ENCODE measurements around the gene CPA5. TPM values are rescaled to one million over a fixed set of nuclear protein-coding genes. Genes with fewer than 3 reads are reported as not detected.

The CPA5 gene
- total RNA-seq, 1 experiment from 2014 or later, result not detected

- no peaks in the 10 kb centered on the region for H3K4me1 Mint-ChIP-seq (ENCODE audit: low read depth, unreplicated experiment)
- DNase-seq, result no peak
- TF ChIP-seq CTCF (IDR thresholded peaks at IDR 0.05; ENCODE audit: unreplicated experiment), result no peak
- H3K4me3 Mint-ChIP-seq (ENCODE audit: low read depth, unreplicated experiment), result no peak overlapping the region
- CTCF ChIA-PET, result no interaction called here
- H3K27me3 Mint-ChIP-seq (ENCODE audit: unreplicated experiment), result no peaks in the 10 kb centered on the region
- no peaks in the 10 kb centered on the region for H3K9me3 Mint-ChIP-seq (ENCODE audit: low read depth, unreplicated experiment)
- no peaks in the 10 kb centered on the region for H3K36me3 Mint-ChIP-seq (ENCODE audit: insufficient read depth, unreplicated experiment)
- BruUV-seq (replicated peaks), result no TSS peak
- no peak overlapping the region for H3K27ac Mint-ChIP-seq (ENCODE audit: unreplicated experiment)
- intact Hi-C loops (cut with micrococcal nuclease; ENCODE audit: unreplicated experiment), result no loop called here
Measured at GRCh38 chr7:130334274-130334673, 10.3 kb upstream of the CPA5 start.

GRCh38 chr7:130337410-130337971, 7.1 kb upstream of the CPA5 start:
- no peak for DNase-seq
- H3K27ac Mint-ChIP-seq (ENCODE audit: unreplicated experiment), result no peak overlapping the region
- H3K4me1 Mint-ChIP-seq (ENCODE audit: low read depth, unreplicated experiment), result no peaks in the 10 kb centered on the region
- no peaks in the 10 kb centered on the region for H3K27me3 Mint-ChIP-seq (ENCODE audit: unreplicated experiment)
- intact Hi-C loops (cut with micrococcal nuclease; ENCODE audit: unreplicated experiment), result no loop called here
- H3K36me3 Mint-ChIP-seq (ENCODE audit: insufficient read depth, unreplicated experiment), result no peaks in the 10 kb centered on the region
- CTCF ChIA-PET, result no interaction called here
- no peaks in the 10 kb centered on the region for H3K9me3 Mint-ChIP-seq (ENCODE audit: low read depth, unreplicated experiment)
- no peak overlapping the region for H3K4me3 Mint-ChIP-seq (ENCODE audit: low read depth, unreplicated experiment)
- no peak for TF ChIP-seq CTCF (IDR thresholded peaks at IDR 0.05; ENCODE audit: unreplicated experiment)
- BruUV-seq (replicated peaks), result no TSS peak

- Mint-ChIP-seq H3K36me3 (ENCODE audit: insufficient read depth, unreplicated experiment) (no peaks in the 10 kb centered on the region), H3K27ac (ENCODE audit: unreplicated experiment) (no peak overlapping the region), H3K4me1 (ENCODE audit: low read depth, unreplicated experiment) (no peaks in the 10 kb centered on the region), H3K27me3 (ENCODE audit: unreplicated experiment) (no peaks in the 10 kb centered on the region), H3K4me3 (ENCODE audit: low read depth, unreplicated experiment) (no peak overlapping the region), H3K9me3 (ENCODE audit: low read depth, unreplicated experiment) (no peaks in the 10 kb centered on the region)
- TF ChIP-seq CTCF (IDR thresholded peaks at IDR 0.05; ENCODE audit: unreplicated experiment), result no peak
- BruUV-seq (replicated peaks), result no TSS peak
- no peak for DNase-seq
- intact Hi-C loops (cut with micrococcal nuclease; ENCODE audit: unreplicated experiment), result no loop called here
- CTCF ChIA-PET, result no interaction called here
Measured at GRCh38 chr7:130338233-130338632, 6.4 kb upstream of the CPA5 start.

GRCh38 chr7:130341882-130342281, 2.7 kb upstream of the CPA5 start:
- no peaks in the 10 kb centered on the region for H3K4me1 Mint-ChIP-seq (ENCODE audit: low read depth, unreplicated experiment)
- H3K27me3 Mint-ChIP-seq (ENCODE audit: unreplicated experiment), result peaks cover 22% of the 10 kb centered on the region
- DNase-seq, result no peak
- no peak overlapping the region for H3K4me3 Mint-ChIP-seq (ENCODE audit: low read depth, unreplicated experiment)
- intact Hi-C loops (cut with micrococcal nuclease; ENCODE audit: unreplicated experiment), result no loop called here
- H3K27ac Mint-ChIP-seq (ENCODE audit: unreplicated experiment), result no peak overlapping the region
- no TSS peak for BruUV-seq (replicated peaks)
- TF ChIP-seq CTCF (IDR thresholded peaks at IDR 0.05; ENCODE audit: unreplicated experiment), result no peak
- no peaks in the 10 kb centered on the region for H3K36me3 Mint-ChIP-seq (ENCODE audit: insufficient read depth, unreplicated experiment)
- CTCF ChIA-PET, result no interaction called here
- no peaks in the 10 kb centered on the region for H3K9me3 Mint-ChIP-seq (ENCODE audit: low read depth, unreplicated experiment)

Data from Calu3 (cell line).